ENCODE data around the gene NINJ1. TPM values are rescaled to one million over a fixed set of nuclear protein-coding genes. Genes with fewer than 3 reads are reported as not detected.

Gene NINJ1
- total and polyA plus RNA-seq, 2 of the 13 experiments (the other 11 are each of a cell fraction or from before 2014, with no cell fraction given) = 81.2 to 92.1 TPM

- peak; percentile 76; the same call in 1 of the 2 replicates for TF ChIP-seq MIER3 (CRISPR knock-in tag; IDR thresholded peaks at IDR 0.05; ENCODE audit: borderline replicate concordance)
- peak; percentile 67; the same call in 1 of the 2 replicates for TF ChIP-seq CBFB (CRISPR knock-in tag; IDR thresholded peaks at IDR 0.05)
- peak; percentile 86 for TF ChIP-seq PATZ1 (CRISPR knock-in tag; IDR thresholded peaks at IDR 0.05)
- no peak for TF ChIP-seq JUNB (CRISPR knock-in tag; IDR thresholded peaks at IDR 0.05; ENCODE audit: borderline replicate concordance)
- TF ChIP-seq ZNF841 (CRISPR knock-in tag; IDR thresholded peaks at IDR 0.05; ENCODE audit: borderline replicate concordance) = no peak
- no peak for TF ChIP-seq PBX3 (CRISPR knock-in tag; IDR thresholded peaks at IDR 0.05; ENCODE audit: borderline replicate concordance)
- TF ChIP-seq ZNF10 (CRISPR knock-in tag; IDR thresholded peaks at IDR 0.05; ENCODE audit: borderline replicate concordance, low read depth) = no peak
- TF ChIP-seq ZNF781 (CRISPR knock-in tag; IDR thresholded peaks at IDR 0.05; ENCODE audit: borderline replicate concordance, not compliant biosample characterization) = no peak
- no peak for TF ChIP-seq ATF1 (CRISPR knock-in tag; IDR thresholded peaks at IDR 0.05)
- peak; percentile 94 for TF ChIP-seq MAZ (IDR thresholded peaks at IDR 0.05; ENCODE audit: borderline replicate concordance, low read depth, low read length)
- peak; percentile 94 for TF ChIP-seq MAZ (CRISPR knock-in tag; IDR thresholded peaks at IDR 0.05; ENCODE audit: low read depth)
- TF ChIP-seq ZFP90 (CRISPR knock-in tag; IDR thresholded peaks at IDR 0.05; ENCODE audit: borderline replicate concordance) = no peak
- TF ChIP-seq TMF1 (CRISPR knock-in tag; IDR thresholded peaks at IDR 0.05; ENCODE audit: low read depth) = no peak
- no peak for TF ChIP-seq STAT6 (CRISPR knock-in tag; IDR thresholded peaks at IDR 0.05; ENCODE audit: borderline replicate concordance)
- TF ChIP-seq FOXJ3 (CRISPR knock-in tag; IDR thresholded peaks at IDR 0.05; ENCODE audit: borderline replicate concordance) = no peak
- TF ChIP-seq ZNF83 (CRISPR knock-in tag; IDR thresholded peaks at IDR 0.05; ENCODE audit: borderline replicate concordance) = no peak
- no peak for TF ChIP-seq SUZ12 (IDR thresholded peaks at IDR 0.05; ENCODE audit: low read depth, low read length)
- TF ChIP-seq NFYB (CRISPR knock-in tag; IDR thresholded peaks at IDR 0.05) = no peak
- no peak for TF ChIP-seq NR2F6 (IDR thresholded peaks at IDR 0.05)
- TF ChIP-seq NR2F6 (CRISPR knock-in tag; IDR thresholded peaks at IDR 0.05) = peak; percentile 65; the same call in 1 of the 2 replicates
- no peak for TF ChIP-seq ZNF33A (CRISPR knock-in tag; IDR thresholded peaks at IDR 0.05; ENCODE audit: borderline replicate concordance)
- no peak for TF ChIP-seq HOXA7 (CRISPR knock-in tag; IDR thresholded peaks at IDR 0.05)
- TF ChIP-seq ATF7-NPFF (CRISPR knock-in tag; IDR thresholded peaks at IDR 0.05; ENCODE audit: low read depth) = no peak
- no peak for TF ChIP-seq ZNF747 (CRISPR knock-in tag; IDR thresholded peaks at IDR 0.05; ENCODE audit: borderline replicate concordance)
- TF ChIP-seq ZNF678 (CRISPR knock-in tag; IDR thresholded peaks at IDR 0.05) = no peak
Observed at GRCh38 chr9:93159601-93160471, 25.8 kb upstream of the NINJ1 start (continued).
